Suprapubic skin (tissue), 3 donors: Measurements from ENCODE around the gene ATP2A1.

Experiments
- EP300 ChIP-seq: sonication (generic); formaldehyde crosslinking; IDR thresholded peaks from one replicate; pipeline ENCODE4 v1.6.1; 2017; ENCODE audit warnings: antibody characterized with exemption
- POLR2A ChIP-seq, 2 donors: fragments of 450-650 bp; IDR thresholded peaks; one replicate each; pipeline ENCODE4 v1.6.1; 2017; ENCODE audit warnings: antibody characterized with exemption in 2 of 2, mild to moderate bottlenecking in 2 of 2, moderate library complexity in 2 of 2
- TF ChIP-seq, protein P1 (sequence below), 2 donors: fragments of 200-600 bp in 1 of 2; fragments of 450-650 bp in 1 of 2; sonication (generic) in 1 of 2; IDR thresholded peaks; one replicate each; pipeline ENCODE4 v1.5.1; 2016 to 2019; ENCODE audit warnings: antibody characterized with exemption in 2 of 2, mild to moderate bottlenecking in 1 of 2, moderate library complexity in 1 of 2

GRCh38 chr16:28829747-28830146, 48.5 kb upstream of the ATP2A1 start:
- TF ChIP-seq POLR2A (IDR thresholded peaks at IDR 0.05) = no peak
- TF ChIP-seq, protein P1, sequence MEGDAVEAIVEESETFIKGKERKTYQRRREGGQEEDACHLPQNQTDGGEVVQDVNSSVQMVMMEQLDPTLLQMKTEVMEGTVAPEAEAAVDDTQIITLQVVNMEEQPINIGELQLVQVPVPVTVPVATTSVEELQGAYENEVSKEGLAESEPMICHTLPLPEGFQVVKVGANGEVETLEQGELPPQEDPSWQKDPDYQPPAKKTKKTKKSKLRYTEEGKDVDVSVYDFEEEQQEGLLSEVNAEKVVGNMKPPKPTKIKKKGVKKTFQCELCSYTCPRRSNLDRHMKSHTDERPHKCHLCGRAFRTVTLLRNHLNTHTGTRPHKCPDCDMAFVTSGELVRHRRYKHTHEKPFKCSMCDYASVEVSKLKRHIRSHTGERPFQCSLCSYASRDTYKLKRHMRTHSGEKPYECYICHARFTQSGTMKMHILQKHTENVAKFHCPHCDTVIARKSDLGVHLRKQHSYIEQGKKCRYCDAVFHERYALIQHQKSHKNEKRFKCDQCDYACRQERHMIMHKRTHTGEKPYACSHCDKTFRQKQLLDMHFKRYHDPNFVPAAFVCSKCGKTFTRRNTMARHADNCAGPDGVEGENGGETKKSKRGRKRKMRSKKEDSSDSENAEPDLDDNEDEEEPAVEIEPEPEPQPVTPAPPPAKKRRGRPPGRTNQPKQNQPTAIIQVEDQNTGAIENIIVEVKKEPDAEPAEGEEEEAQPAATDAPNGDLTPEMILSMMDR (IDR thresholded peaks at IDR 0.05) = no peak
- TF ChIP-seq EP300 = no peak
